SW 1271 (cell line): ENCODE measurements around the gene TUBB2B.
"Not testable (repeated sequence)": the region's sequence is repeated elsewhere in the genome, so short reads cannot be mapped to it uniquely, and the experiment has no call there.

Experiments used
- DNase-seq, 2 experiments: peaks; one replicate each; lab custom pipeline; 2025; lab: John Stamatoyannopoulos, UW

Gene TUBB2B

DNA sequence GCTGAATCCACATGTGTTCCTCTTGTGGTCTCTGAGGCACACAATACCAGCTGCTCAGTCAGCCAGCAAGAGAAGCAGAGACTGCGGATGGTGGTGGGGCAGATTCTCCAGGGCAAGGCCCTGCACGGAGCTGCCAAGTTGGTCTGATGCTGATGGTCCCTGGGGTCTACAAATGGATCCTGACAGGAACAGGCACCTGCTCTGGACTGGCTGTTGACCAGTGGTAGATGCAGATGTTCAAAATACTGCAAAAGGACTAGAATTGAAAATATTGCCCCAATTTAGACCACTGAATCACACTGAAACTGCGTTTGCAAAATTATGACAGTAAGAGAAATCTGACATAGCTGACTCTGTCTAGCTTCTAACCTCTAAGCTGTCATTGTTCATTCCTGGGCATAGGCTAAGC lies 40.5 kb downstream of the TUBB2B start:
- DNase-seq = no peak

GRCh38 chr6:3183066-3183465 lies 44.4 kb downstream of the TUBB2B start:
- DNase-seq = no peak

- no peak for DNase-seq
Measured at GRCh38 chr6:3181105-3181504, 46.3 kb downstream of the TUBB2B start.

- DNase-seq = not testable (repeated sequence)
Measured at GRCh38 chr6:3179945-3180344, 47.5 kb downstream of the TUBB2B start.

GRCh38 chr6:3178666-3179065 lies 48.8 kb downstream of the TUBB2B start:
- DNase-seq = not testable (repeated sequence)

GRCh38 chr6:3176562-3177355 lies 50.7 kb downstream of the TUBB2B start:
- DNase-seq = peak; percentile 64

DNA sequence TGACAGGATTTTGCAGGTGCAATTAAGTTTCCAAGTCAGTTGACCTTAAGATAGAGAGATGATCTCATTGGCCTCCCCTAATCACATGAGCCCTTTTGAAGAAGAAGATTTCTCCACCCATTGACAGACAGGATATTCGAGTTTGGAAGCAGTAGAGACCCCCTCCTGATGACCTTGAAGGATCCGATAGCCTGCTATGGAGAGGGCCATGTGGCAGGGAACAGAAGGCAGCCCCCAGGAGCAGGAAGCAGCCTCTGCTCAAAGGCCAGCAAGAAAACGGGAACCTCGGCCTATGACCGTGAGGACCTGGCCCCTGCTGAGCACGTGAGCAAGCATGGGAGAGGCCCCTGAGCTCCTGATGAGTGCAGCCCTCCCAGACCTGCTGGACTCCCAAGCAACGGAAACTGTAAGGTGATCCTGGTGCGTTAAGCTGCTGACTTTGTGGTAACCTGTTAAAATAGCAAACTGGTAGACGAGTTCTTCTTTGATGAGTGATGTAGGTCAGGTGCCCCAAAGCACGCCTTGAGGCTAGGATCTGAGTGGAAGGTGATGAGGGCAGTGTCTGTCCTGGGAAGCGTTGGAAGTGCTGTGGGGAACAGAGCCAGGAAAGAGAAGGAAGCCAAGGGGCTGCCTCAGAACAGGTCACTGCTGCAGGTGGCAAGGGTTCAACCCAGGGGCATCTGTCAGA lies 51.6 kb downstream of the TUBB2B start:
- DNase-seq = no peak
